Putamen (tissue), 1 donor: Measurements from ENCODE around the gene PPP1R3A.
"Not testable (repeated sequence)": the region's sequence is repeated elsewhere in the genome, so short reads cannot be mapped to it uniquely, and the experiment has no call there.

Experiments
- DNase-seq: peaks from one replicate; pipeline ENCODE4 v3.0.0-alpha.2; 2016; ENCODE audit warnings: low spot score

Gene PPP1R3A

GRCh38 chr7:113918946-113919345 lies at the start of gene PPP1R3A:
TSS of gene PPP1R3A (minus strand) at chr7:113919009. CDS start at chr7:113918996, 13 bp downstream.
- DNase-seq = no peak

GRCh38 chr7:113963356-113963755 lies 44.5 kb upstream of the PPP1R3A start:
- DNase-seq = no peak

- DNase-seq = no peak
Observed at GRCh38 chr7:113959910-113960309, 41.1 kb upstream of the PPP1R3A start.

- DNase-seq = no peak
Observed at GRCh38 chr7:113955157-113955556, 36.3 kb upstream of the PPP1R3A start.

GRCh38 chr7:113953553-113953952 lies 34.7 kb upstream of the PPP1R3A start:
- DNase-seq = no peak

GRCh38 chr7:113945018-113945938 lies 26.5 kb upstream of the PPP1R3A start:
- peak; percentile 49 for DNase-seq

GRCh38 chr7:113936982-113937381 lies 18.2 kb upstream of the PPP1R3A start:
- DNase-seq = no peak

- DNase-seq = no peak
Observed at GRCh38 chr7:113936535-113936934, 17.7 kb upstream of the PPP1R3A start.

- DNase-seq = not testable (repeated sequence)
Observed at GRCh38 chr7:113929389-113929788, 10.6 kb upstream of the PPP1R3A start.

GRCh38 chr7:113928112-113928511 lies 9.3 kb upstream of the PPP1R3A start:
- DNase-seq = no peak

- DNase-seq = no peak
Observed at GRCh38 chr7:113922049-113922448, 3.2 kb upstream of the PPP1R3A start.

GRCh38 chr7:113921363-113921762 lies 2.6 kb upstream of the PPP1R3A start:
- peak; percentile 63 for DNase-seq

- DNase-seq = no peak
Observed at GRCh38 chr7:113917840-113918239, 969 bp downstream of the PPP1R3A start.

GRCh38 chr7:113915956-113916355 lies 2.9 kb downstream of the PPP1R3A start:
- DNase-seq = no peak

GRCh38 chr7:113912876-113913275 lies 5.9 kb downstream of the PPP1R3A start:
- no peak for DNase-seq

- no peak for DNase-seq
Observed at GRCh38 chr7:113907617-113908016, 11.2 kb downstream of the PPP1R3A start.

- DNase-seq = no peak
Observed at GRCh38 chr7:113904521-113904920, 14.3 kb downstream of the PPP1R3A start.

- no peak for DNase-seq
Observed at GRCh38 chr7:113892818-113893217, 26.0 kb downstream of the PPP1R3A start.

- no peak for DNase-seq
Observed at GRCh38 chr7:113891828-113892227, 27.0 kb downstream of the PPP1R3A start.

- no peak for DNase-seq
Observed at GRCh38 chr7:113891031-113891350, 27.8 kb downstream of the PPP1R3A start.

- no peak for DNase-seq
Observed at GRCh38 chr7:113890331-113891030, 28.3 kb downstream of the PPP1R3A start.

- no peak for DNase-seq
Observed at GRCh38 chr7:113883096-113883495, 35.7 kb downstream of the PPP1R3A start.

GRCh38 chr7:113880559-113880958 lies 38.2 kb downstream of the PPP1R3A start:
- no peak for DNase-seq
